Nephron progenitor cell (in vitro differentiated cells): ENCODE results near the gene CD3D.
"Not testable (repeated sequence)": the region's sequence is repeated elsewhere in the genome, so short reads cannot be mapped to it uniquely, and the experiment has no call there.

Source experiments
- DNase-seq: peaks from one replicate; pipeline ENCODE4 v3.0.0; 2021
- H3K27ac Mint-ChIP-seq: 2 replicates; pipeline ENCODE4 v1.8.0; 2021; ENCODE audit warnings: mild to moderate bottlenecking, moderate library complexity, mixed read lengths
- H3K27me3 Mint-ChIP-seq: 2 replicates; pipeline ENCODE4 v1.8.0; 2021; ENCODE audit warnings: mild to moderate bottlenecking, low read depth, mixed read lengths; ENCODE audit not compliant: poor library complexity
- H3K36me3 Mint-ChIP-seq: 2 replicates; pipeline ENCODE4 v1.8.0; 2021; ENCODE audit warnings: low read depth, mixed read lengths
- H3K4me1 Mint-ChIP-seq: 2 replicates; pipeline ENCODE4 v1.8.0; 2021; ENCODE audit warnings: mixed read lengths
- H3K4me3 Mint-ChIP-seq: 2 replicates; pipeline ENCODE4 v1.8.0; 2021; ENCODE audit warnings: mild to moderate bottlenecking, moderate library complexity, mixed read lengths
- H3K9me3 Mint-ChIP-seq: 2 replicates; pipeline ENCODE4 v1.8.0; 2021; ENCODE audit warnings: mild to moderate bottlenecking, moderate library complexity, mixed read lengths
- CTCF ChIP-seq: fragments of 200-600 bp; sonication (generic); IDR thresholded peaks from 2 replicates; pipeline ENCODE4 v1.5.0; 2021; ENCODE audit warnings: antibody characterized with exemption

The CD3D gene

GRCh38 chr11:118311518-118311917, 31.0 kb downstream of the CD3D start:
- H3K27ac Mint-ChIP-seq, result no peak overlapping the region
- peaks cover 26% of the 10 kb centered on the region for H3K27me3 Mint-ChIP-seq
- no peaks in the 10 kb centered on the region for H3K36me3 Mint-ChIP-seq
- no peaks in the 10 kb centered on the region for H3K9me3 Mint-ChIP-seq
- no peak for TF ChIP-seq CTCF
- H3K4me1 Mint-ChIP-seq, result peaks cover 28% of the 10 kb centered on the region
- DNase-seq, result no peak
- no peak overlapping the region for H3K4me3 Mint-ChIP-seq

GRCh38 chr11:118310781-118311485, 31.6 kb downstream of the CD3D start:
- no peak for TF ChIP-seq CTCF
- Mint-ChIP-seq H3K9me3 (no peaks in the 10 kb centered on the region), H3K4me1 (peaks cover 22% of the 10 kb centered on the region), H3K27ac (no peak overlapping the region), H3K4me3 (no peak overlapping the region), H3K36me3 (no peaks in the 10 kb centered on the region), H3K27me3 (peaks cover 28% of the 10 kb centered on the region)
- DNase-seq, result no peak

- Mint-ChIP-seq H3K27me3 (peaks cover 31% of the 10 kb centered on the region), H3K27ac (no peak overlapping the region), H3K36me3 (no peaks in the 10 kb centered on the region), H3K4me3 (no peak overlapping the region), H3K9me3 (no peaks in the 10 kb centered on the region), H3K4me1 (peaks cover 16% of the 10 kb centered on the region)
- no peak for TF ChIP-seq CTCF
- DNase-seq, result no peak
These were observed 32.2 kb downstream of the CD3D start for GRCh38 chr11:118310271-118310670.

- H3K4me3 Mint-ChIP-seq, result not testable (repeated sequence)
These were observed 33.4 kb downstream of the CD3D start for GRCh38 chr11:118308995-118309528.

GRCh38 chr11:118306556-118306955, 35.9 kb downstream of the CD3D start:
- no peak for TF ChIP-seq CTCF
- Mint-ChIP-seq H3K27ac (no peak overlapping the region), H3K4me3 (no peak overlapping the region), H3K9me3 (no peaks in the 10 kb centered on the region), H3K36me3 (no peaks in the 10 kb centered on the region), H3K27me3 (peaks cover 48% of the 10 kb centered on the region), H3K4me1 (no peaks in the 10 kb centered on the region)
- no peak for DNase-seq

More at GRCh38 chr11:118308995-118309528, 33.4 kb downstream of the CD3D start:
- not testable (repeated sequence) for H3K27ac Mint-ChIP-seq, H3K36me3 Mint-ChIP-seq, H3K4me1 Mint-ChIP-seq, H3K9me3 Mint-ChIP-seq, DNase-seq
- peaks cover 37% of the 10 kb centered on the region for H3K27me3 Mint-ChIP-seq

- Mint-ChIP-seq H3K4me1 (no peaks in the 10 kb centered on the region), H3K27ac (no peak overlapping the region), H3K36me3 (no peaks in the 10 kb centered on the region), H3K4me3 (no peak overlapping the region), H3K9me3 (no peaks in the 10 kb centered on the region), H3K27me3 (peaks cover 51% of the 10 kb centered on the region)
- TF ChIP-seq CTCF, result no peak
- no peak for DNase-seq
These were observed 36.8 kb downstream of the CD3D start for GRCh38 chr11:118305726-118306125.
